GM13976 (cell line): ENCODE data around the gene FAM25A.
"Not testable (repeated sequence)": the region's sequence is repeated elsewhere in the genome, so short reads cannot be mapped to it uniquely, and the experiment has no call there.

Source experiments
- DNase-seq: peaks from one replicate; pipeline ENCODE4 v3.0.0; 2012; ENCODE audit warnings: low spot score
- in situ Hi-C: fragments of 300-500 bp; cut with MboI; formaldehyde crosslinking; loops from one replicate; pipeline ENCODE4 v1.12.0; 2022; ENCODE audit warnings: low sequenced_read_pairs, mixed read lengths, inconsistent platforms; ENCODE audit not compliant: unreplicated experiment
- TF ChIP-seq, protein P1 (sequence below): IDR thresholded peaks from 2 replicates; pipeline ENCODE4 v1.5.1; 2012; ENCODE audit warnings: borderline replicate concordance, mild to moderate bottlenecking; ENCODE audit not compliant: insufficient read depth; ENCODE audit errors: extremely low read depth, missing control alignments, control extremely low read depth

FAM25A gene

DNA sequence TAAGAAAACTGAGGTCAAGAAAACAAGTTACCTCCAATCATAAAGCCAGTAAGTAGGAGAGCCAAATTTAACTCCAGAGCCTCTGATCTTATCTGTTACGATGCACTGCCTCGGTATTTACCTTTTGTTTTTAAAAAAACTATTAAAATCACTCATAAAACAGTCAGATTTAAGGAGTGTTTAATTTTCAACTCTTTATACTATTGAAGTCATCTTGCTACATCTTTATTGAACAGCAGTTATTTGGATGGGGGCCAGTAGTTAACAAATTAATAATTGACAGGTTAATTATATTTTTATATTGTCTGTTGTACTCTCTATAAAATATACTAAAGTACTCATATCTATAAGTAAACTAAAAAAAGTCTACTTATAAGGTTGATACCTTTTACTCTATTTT is 27.2 kb upstream of the FAM25A start:
- TF ChIP-seq, protein P1, sequence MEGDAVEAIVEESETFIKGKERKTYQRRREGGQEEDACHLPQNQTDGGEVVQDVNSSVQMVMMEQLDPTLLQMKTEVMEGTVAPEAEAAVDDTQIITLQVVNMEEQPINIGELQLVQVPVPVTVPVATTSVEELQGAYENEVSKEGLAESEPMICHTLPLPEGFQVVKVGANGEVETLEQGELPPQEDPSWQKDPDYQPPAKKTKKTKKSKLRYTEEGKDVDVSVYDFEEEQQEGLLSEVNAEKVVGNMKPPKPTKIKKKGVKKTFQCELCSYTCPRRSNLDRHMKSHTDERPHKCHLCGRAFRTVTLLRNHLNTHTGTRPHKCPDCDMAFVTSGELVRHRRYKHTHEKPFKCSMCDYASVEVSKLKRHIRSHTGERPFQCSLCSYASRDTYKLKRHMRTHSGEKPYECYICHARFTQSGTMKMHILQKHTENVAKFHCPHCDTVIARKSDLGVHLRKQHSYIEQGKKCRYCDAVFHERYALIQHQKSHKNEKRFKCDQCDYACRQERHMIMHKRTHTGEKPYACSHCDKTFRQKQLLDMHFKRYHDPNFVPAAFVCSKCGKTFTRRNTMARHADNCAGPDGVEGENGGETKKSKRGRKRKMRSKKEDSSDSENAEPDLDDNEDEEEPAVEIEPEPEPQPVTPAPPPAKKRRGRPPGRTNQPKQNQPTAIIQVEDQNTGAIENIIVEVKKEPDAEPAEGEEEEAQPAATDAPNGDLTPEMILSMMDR: no peak
- in situ Hi-C loops: no loop called here

DNA sequence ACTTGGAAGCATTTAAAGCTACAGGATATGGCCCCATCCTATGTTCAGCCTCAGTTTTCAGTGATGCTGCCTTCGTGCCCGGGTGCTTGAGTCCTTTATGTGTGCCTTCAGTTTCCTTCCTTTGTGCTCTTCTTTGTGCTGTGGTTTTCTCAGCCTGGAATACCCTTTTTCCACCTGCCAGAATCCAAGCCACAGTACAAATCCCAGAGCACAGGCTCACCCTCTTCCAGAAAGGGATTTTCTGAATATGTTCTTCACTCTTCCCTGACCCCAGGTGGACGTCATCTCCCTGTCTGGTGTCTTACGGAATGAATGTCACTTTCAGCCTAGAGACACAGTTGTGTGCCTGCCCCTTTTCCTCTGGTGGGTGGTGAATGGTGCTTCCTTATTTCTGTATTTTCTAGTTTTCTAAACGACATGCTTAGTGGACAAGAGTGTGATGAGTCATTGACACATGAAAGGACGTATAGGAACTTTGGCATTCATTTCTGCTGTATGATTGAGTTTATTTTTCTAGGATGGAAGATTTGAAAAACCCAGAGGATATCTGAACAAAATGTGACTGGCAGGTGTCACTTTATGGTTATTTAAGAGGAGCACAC is 20.2 kb upstream of the FAM25A start:
- DNase-seq, in situ Hi-C loops: not testable (repeated sequence)

More for the DNA sequence above, 27.2 kb upstream of the FAM25A start:
- no peak for DNase-seq

DNA sequence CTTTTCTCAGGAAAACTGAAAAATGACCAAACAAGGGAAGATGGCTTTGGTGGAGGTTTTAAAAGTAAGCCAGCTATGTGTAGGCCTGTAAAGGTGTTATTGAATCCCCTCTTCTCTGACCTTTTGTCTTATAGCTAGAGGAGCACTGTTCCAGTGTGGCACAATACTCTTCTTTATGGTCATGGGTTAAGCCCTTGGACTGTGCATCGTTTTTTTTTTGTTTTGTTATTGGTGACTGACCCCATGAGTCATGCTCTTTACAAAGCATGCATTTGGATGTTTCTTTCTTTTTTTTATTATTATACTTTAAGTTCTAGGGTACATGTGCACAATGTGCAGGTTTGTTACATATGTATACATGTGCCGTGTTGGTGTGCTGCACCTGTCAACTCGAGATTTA is 19.6 kb upstream of the FAM25A start:
- in situ Hi-C loops: no loop called here
- TF ChIP-seq, protein P1: no peak
- DNase-seq: no peak

DNA sequence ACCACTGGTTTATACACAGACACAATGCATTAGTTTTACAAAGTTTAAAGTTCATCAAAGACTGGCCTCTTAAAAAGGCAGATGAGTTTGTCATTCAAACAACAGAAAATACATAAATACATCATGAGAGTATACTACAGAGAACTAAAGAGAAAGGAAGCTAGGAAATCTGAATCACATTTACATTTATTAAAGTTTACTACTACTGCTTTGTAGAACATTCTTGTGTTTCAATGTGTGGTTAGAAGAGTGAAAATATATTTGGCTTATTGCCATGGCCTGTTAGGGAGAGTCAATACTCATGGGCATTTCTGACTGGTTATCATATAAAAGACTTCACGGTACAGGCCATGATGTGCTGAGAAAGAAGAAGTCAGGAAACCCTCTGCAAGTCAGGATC is 13.0 kb upstream of the FAM25A start:
- in situ Hi-C loops, DNase-seq: not testable (repeated sequence)

DNA sequence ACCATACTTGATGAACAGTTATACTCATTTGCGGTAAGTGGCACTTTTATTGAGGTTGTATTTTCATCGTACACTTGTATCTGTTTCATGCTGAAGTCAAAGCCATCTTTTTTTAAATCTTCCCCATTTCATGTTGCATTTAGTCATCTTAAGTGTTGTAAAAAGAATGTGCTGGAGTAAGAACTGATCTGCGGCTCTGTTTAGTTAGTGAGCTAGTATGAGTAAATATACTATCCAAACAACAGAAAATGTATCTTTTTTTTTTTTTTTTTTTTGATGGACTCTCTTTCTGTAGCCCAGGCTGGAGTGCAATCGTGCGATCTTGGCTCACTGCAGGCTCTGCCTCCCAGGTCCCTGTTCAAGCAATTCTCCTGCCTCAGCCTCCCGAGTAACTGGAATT is 12.4 kb upstream of the FAM25A start:
- in situ Hi-C loops, DNase-seq: not testable (repeated sequence)

DNA sequence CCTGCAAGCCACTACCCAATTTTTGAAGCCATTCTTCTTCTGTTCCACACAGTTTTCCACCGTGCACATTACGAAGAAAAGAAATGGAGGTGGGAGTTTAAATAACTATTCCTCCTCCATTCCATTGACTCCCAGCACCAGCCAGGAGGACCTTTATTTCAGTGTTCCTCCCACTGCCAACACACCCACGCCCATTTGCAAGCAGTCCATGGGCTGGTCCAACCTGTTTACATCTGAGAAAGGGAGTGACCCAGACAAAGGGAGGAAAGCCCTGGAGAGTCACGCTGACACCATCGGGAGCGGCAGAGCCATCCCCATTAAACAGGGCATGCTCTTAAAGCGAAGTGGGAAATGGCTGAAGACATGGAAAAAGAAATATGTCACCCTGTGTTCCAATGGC is 11.8 kb upstream of the FAM25A start:
- in situ Hi-C loops, DNase-seq: not testable (repeated sequence)

DNA sequence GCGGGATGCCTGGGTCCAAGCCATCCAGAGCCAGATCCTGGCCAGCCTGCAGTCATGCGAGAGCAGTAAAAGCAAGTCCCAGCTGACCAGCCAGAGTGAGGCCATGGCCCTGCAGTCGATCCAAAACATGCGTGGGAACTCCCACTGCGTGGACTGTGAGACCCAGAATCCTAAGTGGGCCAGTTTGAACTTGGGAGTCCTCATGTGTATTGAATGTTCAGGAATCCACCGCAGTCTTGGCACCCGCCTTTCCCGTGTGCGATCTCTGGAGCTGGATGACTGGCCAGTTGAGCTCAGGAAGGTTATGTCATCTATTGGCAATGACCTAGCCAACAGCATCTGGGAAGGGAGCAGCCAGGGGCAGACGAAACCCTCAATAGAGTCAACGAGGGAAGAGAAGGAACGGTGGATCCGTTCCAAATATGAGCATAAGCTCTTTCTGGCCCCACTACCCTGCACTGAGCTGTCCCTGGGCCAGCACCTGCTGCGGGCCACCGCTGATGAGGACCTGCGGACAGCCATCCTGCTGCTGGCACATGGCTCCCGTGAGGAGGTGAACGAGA is 10.9 kb upstream of the FAM25A start:
- DNase-seq, in situ Hi-C loops: not testable (repeated sequence)

DNA sequence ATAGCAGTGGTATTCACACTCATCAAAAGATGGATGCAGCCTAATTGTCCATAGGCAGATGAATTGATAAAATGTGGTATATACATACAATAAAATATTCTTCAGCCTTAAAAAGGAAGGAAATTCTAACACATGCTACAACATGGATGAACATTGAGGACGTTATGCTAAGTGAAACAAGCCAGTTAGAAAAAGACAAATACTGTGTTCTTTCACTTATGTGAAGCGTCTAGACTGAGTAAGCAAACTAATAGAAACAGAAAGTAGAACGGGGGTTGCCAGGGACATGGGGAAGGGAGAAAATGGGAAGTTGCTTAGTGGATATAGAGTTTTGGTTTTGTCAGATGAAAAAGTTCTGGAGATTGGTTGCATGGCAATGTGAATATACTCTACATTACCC is 6.6 kb upstream of the FAM25A start:
- in situ Hi-C loops, DNase-seq: not testable (repeated sequence)

DNA sequence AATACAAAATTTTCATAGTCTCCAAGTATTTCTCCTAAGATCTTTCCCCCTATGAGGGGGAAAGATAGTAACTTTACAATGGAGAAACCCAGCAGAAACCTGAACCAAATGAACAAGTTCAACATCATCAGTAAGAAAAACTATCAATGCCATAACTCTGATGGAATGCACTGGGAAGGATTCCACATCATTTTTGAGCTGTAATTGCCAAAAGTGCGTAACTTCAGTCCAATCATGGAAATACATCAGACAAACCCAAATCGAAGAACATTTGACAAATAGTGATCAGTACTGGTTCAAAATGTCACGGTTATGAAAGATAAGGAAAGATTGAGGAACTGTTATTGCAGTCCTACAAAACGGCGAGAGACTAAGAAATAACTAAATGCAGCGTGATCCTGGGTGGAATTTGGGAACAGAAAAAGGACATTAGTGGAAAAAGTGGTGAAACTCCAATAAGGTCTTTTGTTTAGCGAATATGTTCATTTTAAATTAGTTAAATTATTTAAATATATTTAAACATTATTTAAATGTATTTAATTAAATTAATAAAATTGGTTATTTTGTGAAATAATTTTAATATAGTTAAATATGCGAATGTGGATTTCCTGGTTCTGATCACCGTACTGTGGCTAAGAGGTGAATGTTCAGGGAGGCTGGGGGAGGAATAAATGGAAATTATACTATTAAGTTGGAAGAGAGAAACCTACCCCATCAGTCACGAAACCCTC is 4.9 kb upstream of the FAM25A start:
- in situ Hi-C loops, DNase-seq: not testable (repeated sequence)

DNA sequence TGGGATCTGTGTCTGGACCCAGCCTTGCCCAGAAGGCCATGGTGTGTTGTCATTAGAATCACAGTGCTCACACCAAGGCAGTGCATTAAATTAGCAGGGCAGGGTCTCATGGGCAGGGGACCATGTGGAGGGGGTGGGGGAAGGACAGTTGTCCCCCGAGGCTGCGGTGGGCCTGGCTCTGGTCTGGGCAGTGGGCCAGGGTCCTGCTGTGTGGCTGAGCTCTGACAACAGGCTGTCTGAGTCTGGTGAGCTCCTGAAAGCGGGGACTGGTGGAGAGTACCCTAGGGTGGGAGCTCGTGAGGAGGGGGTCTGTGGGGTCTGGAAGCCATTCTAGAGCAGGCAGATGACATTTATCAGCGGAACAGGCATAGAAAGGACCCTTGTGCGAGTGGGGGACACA is 2.0 kb upstream of the FAM25A start:
- in situ Hi-C loops, DNase-seq: not testable (repeated sequence)

DNA sequence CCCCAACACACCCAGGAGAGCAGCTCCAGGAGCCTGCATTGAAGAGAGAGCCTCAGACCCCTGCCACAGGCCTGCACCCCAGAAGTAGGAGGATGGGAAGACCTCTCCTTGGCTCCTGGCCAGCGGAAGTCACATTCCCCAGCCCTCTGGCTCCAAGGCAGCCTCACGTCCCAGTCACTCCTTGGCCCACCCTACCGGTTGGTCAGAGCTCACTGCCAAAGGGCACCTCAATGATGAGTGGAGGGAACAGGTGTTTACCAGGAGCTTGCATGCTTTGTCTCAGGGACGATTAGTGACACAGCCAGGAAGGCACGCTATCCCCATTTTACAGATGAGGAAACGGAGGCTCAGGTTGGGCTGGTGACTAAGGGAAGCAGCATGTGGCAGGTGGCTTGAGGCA is 1.0 kb upstream of the FAM25A start:
- DNase-seq, in situ Hi-C loops: not testable (repeated sequence)

DNA sequence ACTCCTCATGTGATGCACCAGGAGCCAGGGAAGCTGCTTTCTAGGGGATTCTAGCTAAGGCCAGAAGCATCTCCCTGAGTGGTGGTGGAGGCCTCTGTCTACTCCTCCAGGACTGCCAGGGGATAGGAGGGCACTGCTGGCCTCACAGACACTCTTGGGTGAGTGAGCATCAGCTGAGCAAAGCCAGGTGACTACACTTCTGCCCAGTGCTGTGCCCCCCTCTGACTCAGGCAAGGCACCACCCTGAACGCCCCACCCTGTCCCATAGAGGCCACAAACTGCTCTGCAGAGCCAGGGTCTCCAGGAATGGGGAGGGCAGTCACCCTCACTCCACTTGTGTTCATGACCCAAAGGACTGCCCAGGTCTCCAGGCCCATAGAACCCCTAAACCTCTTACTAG is 590 bp upstream of the FAM25A start:
- in situ Hi-C loops, DNase-seq: not testable (repeated sequence)

DNA sequence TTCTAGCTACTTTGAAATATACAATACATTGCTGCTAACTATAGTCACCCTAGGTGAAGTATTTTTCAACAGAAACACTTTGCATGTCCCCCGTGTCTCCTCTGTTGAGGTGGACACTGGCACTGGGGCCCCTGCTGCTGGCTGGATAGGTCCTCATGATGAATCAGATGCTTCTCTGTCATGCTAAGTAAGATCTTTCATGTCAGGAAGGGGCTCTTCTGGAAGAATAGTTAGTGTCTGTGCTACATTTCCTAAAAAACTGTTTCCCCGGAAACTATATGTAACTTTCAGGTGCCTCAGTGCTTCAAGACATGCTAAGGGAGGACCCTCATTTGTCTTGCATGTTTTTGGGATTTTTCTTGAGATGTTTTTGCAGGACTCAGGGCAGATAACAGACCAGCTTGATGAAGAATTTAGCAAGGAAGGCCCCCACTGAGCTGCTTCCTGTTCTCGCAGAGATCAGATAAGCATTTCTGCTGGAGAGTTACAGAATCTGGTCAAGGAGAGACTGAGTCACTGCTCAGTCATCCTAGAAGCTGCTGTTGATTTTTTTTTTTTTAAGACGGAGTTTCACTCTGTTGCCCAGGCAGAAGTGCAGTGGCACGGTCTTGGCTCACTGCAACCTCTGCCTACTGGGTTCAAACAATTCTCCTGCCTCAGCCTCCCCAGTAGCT is 5.3 kb downstream of the FAM25A start:
- DNase-seq, in situ Hi-C loops: not testable (repeated sequence)

DNA sequence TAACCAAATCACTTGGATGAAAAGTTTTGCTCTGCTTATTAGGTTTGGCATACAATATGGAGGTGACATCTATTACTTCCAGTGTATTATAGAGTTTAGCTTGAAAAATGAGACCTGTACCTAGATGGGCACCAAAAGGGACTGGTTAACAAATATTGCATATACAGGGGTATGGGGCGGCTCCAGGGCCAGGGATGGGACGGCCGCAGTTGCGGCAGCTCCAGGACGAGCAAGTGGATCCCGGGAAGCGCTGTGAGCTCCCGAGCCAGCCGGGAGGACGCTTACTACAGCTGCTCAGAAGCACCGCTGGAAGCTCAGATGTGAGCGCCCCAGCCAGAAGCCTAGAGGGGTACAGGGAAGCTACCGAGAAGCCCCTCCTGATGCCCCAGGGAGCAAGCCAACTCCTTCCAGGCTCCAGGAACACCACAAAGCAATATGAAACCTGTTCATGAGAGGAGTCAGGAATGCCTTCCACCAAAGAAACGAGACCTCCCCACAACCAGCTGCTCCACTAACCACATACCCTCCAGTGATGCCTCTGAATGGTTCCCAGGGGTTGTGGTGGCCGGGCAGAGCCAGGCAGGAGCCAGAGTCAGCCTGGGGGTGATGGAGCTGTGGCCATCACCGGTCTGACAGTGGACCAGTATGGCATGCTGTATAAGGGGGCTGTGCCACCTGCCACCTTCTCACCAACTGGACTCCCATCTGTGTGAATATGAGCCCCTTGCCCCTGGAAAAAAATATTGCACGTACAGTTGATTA is 6.8 kb downstream of the FAM25A start:
- DNase-seq, in situ Hi-C loops: not testable (repeated sequence)

DNA sequence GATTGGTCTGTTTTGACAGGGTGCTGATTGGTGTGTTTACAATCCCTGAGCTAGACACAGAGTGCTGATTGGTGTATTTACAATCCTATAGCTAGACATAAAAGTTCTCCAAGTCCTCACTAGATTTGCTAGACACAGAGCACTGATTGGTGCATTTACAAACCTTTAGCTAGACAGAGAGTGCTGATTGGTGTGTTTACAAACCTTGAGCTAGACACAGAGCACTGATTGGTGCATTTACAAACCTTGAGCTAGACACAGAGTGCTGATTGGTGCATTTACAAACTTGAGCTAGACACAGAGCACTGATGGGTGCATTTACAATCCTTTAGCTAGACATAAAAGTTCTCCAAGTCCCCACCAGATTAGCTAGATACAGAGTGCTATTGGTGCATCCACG is 10.3 kb downstream of the FAM25A start:
- DNase-seq, in situ Hi-C loops: not testable (repeated sequence)
